Measurements from ENCODE around the gene KIF15.

DNA sequence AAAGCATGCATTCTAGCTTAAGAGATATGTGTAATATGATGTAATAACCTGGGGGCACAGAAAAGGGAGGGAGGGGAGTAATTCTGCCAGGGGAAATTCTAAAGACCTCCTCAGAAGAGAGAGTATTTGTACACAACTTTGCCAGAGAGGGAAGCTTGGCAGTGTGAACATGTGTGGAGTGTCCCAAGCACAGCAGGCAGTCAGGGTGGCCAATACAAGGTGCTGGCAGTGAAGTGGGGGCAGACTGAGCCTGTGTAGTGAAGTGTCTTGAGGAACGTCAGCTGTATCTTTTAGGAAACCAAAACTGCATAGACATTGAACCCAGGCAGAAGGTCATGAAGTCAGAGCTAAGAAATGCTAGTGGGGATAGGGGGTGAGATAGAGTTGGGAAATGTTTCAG is 70.4 kb downstream of the KIF15 start:
- TF ChIP-seq, protein P1, sequence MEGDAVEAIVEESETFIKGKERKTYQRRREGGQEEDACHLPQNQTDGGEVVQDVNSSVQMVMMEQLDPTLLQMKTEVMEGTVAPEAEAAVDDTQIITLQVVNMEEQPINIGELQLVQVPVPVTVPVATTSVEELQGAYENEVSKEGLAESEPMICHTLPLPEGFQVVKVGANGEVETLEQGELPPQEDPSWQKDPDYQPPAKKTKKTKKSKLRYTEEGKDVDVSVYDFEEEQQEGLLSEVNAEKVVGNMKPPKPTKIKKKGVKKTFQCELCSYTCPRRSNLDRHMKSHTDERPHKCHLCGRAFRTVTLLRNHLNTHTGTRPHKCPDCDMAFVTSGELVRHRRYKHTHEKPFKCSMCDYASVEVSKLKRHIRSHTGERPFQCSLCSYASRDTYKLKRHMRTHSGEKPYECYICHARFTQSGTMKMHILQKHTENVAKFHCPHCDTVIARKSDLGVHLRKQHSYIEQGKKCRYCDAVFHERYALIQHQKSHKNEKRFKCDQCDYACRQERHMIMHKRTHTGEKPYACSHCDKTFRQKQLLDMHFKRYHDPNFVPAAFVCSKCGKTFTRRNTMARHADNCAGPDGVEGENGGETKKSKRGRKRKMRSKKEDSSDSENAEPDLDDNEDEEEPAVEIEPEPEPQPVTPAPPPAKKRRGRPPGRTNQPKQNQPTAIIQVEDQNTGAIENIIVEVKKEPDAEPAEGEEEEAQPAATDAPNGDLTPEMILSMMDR (IDR thresholded peaks at IDR 0.05; ENCODE audit: low read length), result no peak
- no peak for TF ChIP-seq EZH2 (optimal IDR thresholded peaks at IDR 0.05; ENCODE audit: low read depth, low read length)
